ENCODE results near the gene THG1L.

The THG1L gene

GRCh38 chr5:157761690-157762621 is 30.7 kb downstream of the THG1L start:
- DNase-seq = no peak

GRCh38 chr5:157764531-157764930 is 33.3 kb downstream of the THG1L start:
- DNase-seq = no peak

- no peak for DNase-seq
Measured at GRCh38 chr5:157766442-157766841, 35.2 kb downstream of the THG1L start.

- no peak for DNase-seq
Measured at GRCh38 chr5:157766902-157767301, 35.7 kb downstream of the THG1L start.

- DNase-seq = no peak
Measured at GRCh38 chr5:157767689-157768088, 36.5 kb downstream of the THG1L start.

GRCh38 chr5:157770665-157771064 is 39.4 kb downstream of the THG1L start:
- DNase-seq = no peak

- no peak for DNase-seq
Measured at GRCh38 chr5:157772127-157772526, 40.9 kb downstream of the THG1L start.

- no peak for DNase-seq
Measured at GRCh38 chr5:157778121-157778805, 47.0 kb downstream of the THG1L start.

GRCh38 chr5:157779221-157779620 is 48.0 kb downstream of the THG1L start:
- no peak for DNase-seq

GRCh38 chr5:157785801-157786200 is 54.6 kb downstream of the THG1L start:
- no peak for DNase-seq
